8988T (cell line): ENCODE measurements around the gene IL1RAPL1.
"Not testable (repeated sequence)": the region's sequence is repeated elsewhere in the genome, so short reads cannot be mapped to it uniquely, and the experiment has no call there.

Source experiments
- DNase-seq: peaks from one replicate; pipeline ENCODE4 v3.0.0; 2011

IL1RAPL1 gene

GRCh38 chrX:28988246-28988645, 401.0 kb downstream of the IL1RAPL1 start:
- no peak for DNase-seq

GRCh38 chrX:28997706-28998463, 410.6 kb downstream of the IL1RAPL1 start:
- no peak for DNase-seq

GRCh38 chrX:28998609-28999135, 411.4 kb downstream of the IL1RAPL1 start:
- DNase-seq: no peak

GRCh38 chrX:29012867-29013266, 425.6 kb downstream of the IL1RAPL1 start:
- no peak for DNase-seq

GRCh38 chrX:29023207-29023606, 436.0 kb downstream of the IL1RAPL1 start:
- DNase-seq: no peak

- no peak for DNase-seq
These were observed 437.6 kb downstream of the IL1RAPL1 start for GRCh38 chrX:29024871-29025270.

GRCh38 chrX:29039501-29039900, 452.3 kb downstream of the IL1RAPL1 start:
- DNase-seq: no peak

GRCh38 chrX:29040160-29040559, 452.9 kb downstream of the IL1RAPL1 start:
- no peak for DNase-seq

- no peak for DNase-seq
These were observed 455.1 kb downstream of the IL1RAPL1 start for GRCh38 chrX:29042341-29042740.

GRCh38 chrX:29043746-29044145, 456.5 kb downstream of the IL1RAPL1 start:
- no peak for DNase-seq

- no peak for DNase-seq
These were observed 457.4 kb downstream of the IL1RAPL1 start for GRCh38 chrX:29044423-29045184.

- DNase-seq: no peak
These were observed 478.2 kb downstream of the IL1RAPL1 start for GRCh38 chrX:29065477-29065876.

- no peak for DNase-seq
These were observed 479.3 kb downstream of the IL1RAPL1 start for GRCh38 chrX:29066516-29066915.

GRCh38 chrX:29067351-29067750, 480.1 kb downstream of the IL1RAPL1 start:
- no peak for DNase-seq

- no peak for DNase-seq
These were observed 484.5 kb downstream of the IL1RAPL1 start for GRCh38 chrX:29071525-29072320.

GRCh38 chrX:29082558-29082957, 495.3 kb downstream of the IL1RAPL1 start:
- DNase-seq: no peak

GRCh38 chrX:29083823-29084222, 496.6 kb downstream of the IL1RAPL1 start:
- no peak for DNase-seq

- DNase-seq: no peak
These were observed 503.6 kb downstream of the IL1RAPL1 start for GRCh38 chrX:29090811-29091210.

GRCh38 chrX:29107231-29107630, 520.0 kb downstream of the IL1RAPL1 start:
- no peak for DNase-seq

GRCh38 chrX:29110041-29110440, 522.8 kb downstream of the IL1RAPL1 start:
- DNase-seq: no peak

GRCh38 chrX:29113221-29113620, 526.0 kb downstream of the IL1RAPL1 start:
- no peak for DNase-seq

- not testable (repeated sequence) for DNase-seq
These were observed 535.6 kb downstream of the IL1RAPL1 start for GRCh38 chrX:29122817-29123216.

- no peak for DNase-seq
These were observed 543.7 kb downstream of the IL1RAPL1 start for GRCh38 chrX:29130905-29131304.
